Endodermal cell (in vitro differentiated cells): ENCODE measurements around the gene CPNE5. TPM values are rescaled to one million over a fixed set of nuclear protein-coding genes. Genes with fewer than 3 reads are reported as not detected.

Experiments
- DNase-seq: peaks from one replicate; pipeline ENCODE4 v3.0.0-alpha.2; 2017
- H3K27ac ChIP-seq: 2 replicates; pipeline ENCODE4 v1.5.1; 2013; ENCODE audit warnings: mild to moderate bottlenecking, low read depth, low read length, moderate library complexity
- H3K27me3 ChIP-seq: 2 replicates; pipeline ENCODE4 v1.6.1; 2013; ENCODE audit warnings: mild to moderate bottlenecking, low read length, moderate library complexity; ENCODE audit not compliant: insufficient read depth, control insufficient read depth, poor library complexity, severe bottlenecking
- H3K36me3 ChIP-seq: 2 replicates; pipeline ENCODE4 v1.7.0; 2013; ENCODE audit warnings: mild to moderate bottlenecking, low read length, moderate library complexity; ENCODE audit not compliant: control insufficient read depth, insufficient read depth
- H3K4me1 ChIP-seq: one replicate; pipeline ENCODE4 v1.7.0; 2013; ENCODE audit warnings: low read length; ENCODE audit not compliant: control insufficient read depth, insufficient read depth
- H3K4me3 ChIP-seq: 2 replicates; pipeline ENCODE4 v1.5.1; 2013; ENCODE audit warnings: mild to moderate bottlenecking, low read length, moderate library complexity
- H3K9ac ChIP-seq: 2 replicates; pipeline ENCODE4 v1.6.1; 2013; ENCODE audit warnings: mild to moderate bottlenecking, low read length, moderate library complexity; ENCODE audit not compliant: poor library complexity, severe bottlenecking; ENCODE audit errors: extremely low read depth
- H3K9me3 ChIP-seq: 2 replicates; pipeline ENCODE4 v1.6.1; 2013; ENCODE audit warnings: mild to moderate bottlenecking, low read length, moderate library complexity; ENCODE audit not compliant: control insufficient read depth
- H3K27ac Mint-ChIP-seq: 2 replicates; pipeline ENCODE4 v1.8.0; 2020; ENCODE audit warnings: mixed read lengths
- H3K27me3 Mint-ChIP-seq: 2 replicates; pipeline ENCODE4 v1.8.0; 2021; ENCODE audit warnings: mild to moderate bottlenecking, mixed read lengths; ENCODE audit not compliant: insufficient read depth
- H3K36me3 Mint-ChIP-seq: 2 replicates; pipeline ENCODE4 v1.8.0; 2020; ENCODE audit warnings: low read depth, mixed read lengths
- H3K4me1 Mint-ChIP-seq: 2 replicates; pipeline ENCODE4 v1.8.0; 2020; ENCODE audit warnings: mixed read lengths
- H3K4me3 Mint-ChIP-seq: 2 replicates; pipeline ENCODE4 v1.8.0; 2020; ENCODE audit warnings: mild to moderate bottlenecking, moderate library complexity, mixed read lengths
- H3K9me3 Mint-ChIP-seq: 2 replicates; pipeline ENCODE4 v1.8.0; 2020; ENCODE audit warnings: mild to moderate bottlenecking, mixed read lengths
- WGBS, 2 experiments: methylation state at CpG; one replicate each; pipeline versions ENCODE4 v1.1.5 to v1.1.7; 2013; ENCODE audit warnings: missing lambda C conversion rate in 2 of 2, mixed read lengths in 1 of 2; ENCODE audit not compliant: insufficient coverage in 1 of 2, insufficient read length in 1 of 2; 5-methylcytosine and 5-hydroxymethylcytosine counted together
- total RNA-seq, 2 donors: library from RNA; stranded (reverse); fragmentation: NEBNext Ultra II Directional in 1 of 2; extraction: Animal tissue kit (Norgen Biotek cat#: 25700) in 1 of 2; gene quantifications; 2 replicates in 1 of 2; 3 replicates in 1 of 2; pipeline ENCODE4 v1.2.1, GENCODE V29; 2021
- TF ChIP-seq, protein P1 (sequence below): fragments of 200-600 bp; sonication (generic); conservative IDR thresholded peaks from 2 replicates; pipeline ENCODE4 v1.5.0; 2021; ENCODE audit warnings: antibody characterized with exemption, mild to moderate bottlenecking

The CPNE5 gene
- total RNA-seq, 2 donors from 2014 or later, result 0.26 to 0.42 TPM

DNA sequence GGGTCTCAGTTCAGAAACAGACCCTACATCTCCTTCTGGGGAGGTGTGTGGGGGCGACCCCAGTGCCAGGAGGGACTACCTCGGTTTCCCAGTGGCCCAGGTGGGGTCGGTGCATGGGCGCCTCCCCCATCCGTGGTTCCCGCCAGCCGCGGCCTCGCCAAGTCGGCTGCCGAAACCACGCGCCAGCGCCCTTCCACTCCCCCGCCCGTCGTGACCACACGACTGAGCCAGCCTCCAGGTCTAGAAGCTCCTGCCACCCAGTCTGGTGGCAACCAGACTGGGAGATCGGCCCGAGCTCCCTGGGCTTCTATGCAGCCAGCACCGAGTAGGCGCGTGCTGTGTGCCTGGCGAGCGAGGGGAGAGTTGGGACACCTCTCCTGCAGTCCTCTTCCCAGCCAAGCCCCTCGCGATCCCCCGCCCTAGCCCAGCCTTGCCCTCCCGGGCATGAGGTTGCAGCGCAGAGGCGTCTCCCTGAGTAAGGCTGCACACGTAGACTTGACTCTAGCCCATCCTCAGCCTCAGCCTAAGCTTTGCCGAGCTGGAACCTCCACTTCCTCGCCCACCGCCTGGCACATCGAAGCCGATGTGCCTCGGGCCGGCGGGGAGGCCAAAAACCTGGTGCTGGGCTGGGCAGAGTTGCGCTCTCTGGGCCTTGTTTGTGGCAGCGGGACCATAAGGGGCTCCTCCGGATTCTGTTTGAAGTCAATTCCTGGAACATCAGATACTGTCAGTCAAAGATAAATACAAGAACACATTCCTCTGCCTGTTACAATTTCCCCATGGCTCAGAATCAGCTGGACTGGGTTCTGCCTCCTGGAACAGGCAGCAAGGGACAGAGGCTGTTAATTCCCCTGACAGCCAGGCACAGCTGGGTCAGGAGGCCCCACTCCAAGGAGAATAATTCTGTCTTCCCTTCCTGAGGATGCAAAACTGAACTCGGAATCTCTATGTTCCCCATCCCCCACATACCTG lies 1.5 kb upstream of the CPNE5 start:
- H3K9me3 Mint-ChIP-seq, result no peaks in the 10 kb centered on the region
- peaks cover 91% of the 10 kb centered on the region for H3K27me3 Mint-ChIP-seq
- Histone ChIP-seq H3K27me3 (peaks cover 71% of the 10 kb centered on the region), H3K36me3 (no peaks in the 10 kb centered on the region), H3K27ac (no peak overlapping the region), H3K4me3 (peak overlapping the region; percentile 72), H3K4me1 (peaks cover 3% of the 10 kb centered on the region), H3K9ac (no peak overlapping the region), H3K9me3 (no peaks in the 10 kb centered on the region)
- H3K4me1 Mint-ChIP-seq, result peaks cover 10% of the 10 kb centered on the region
- WGBS, 2 experiments, result 15 to 16% methylated on average over 22 to 44 of the region's 44 CpGs
- peak overlapping the region; percentile 60 for H3K4me3 Mint-ChIP-seq
- DNase-seq, result peak; percentile 76
- no peak overlapping the region for H3K27ac Mint-ChIP-seq
- H3K36me3 Mint-ChIP-seq, result no peaks in the 10 kb centered on the region
- TF ChIP-seq, protein P1, sequence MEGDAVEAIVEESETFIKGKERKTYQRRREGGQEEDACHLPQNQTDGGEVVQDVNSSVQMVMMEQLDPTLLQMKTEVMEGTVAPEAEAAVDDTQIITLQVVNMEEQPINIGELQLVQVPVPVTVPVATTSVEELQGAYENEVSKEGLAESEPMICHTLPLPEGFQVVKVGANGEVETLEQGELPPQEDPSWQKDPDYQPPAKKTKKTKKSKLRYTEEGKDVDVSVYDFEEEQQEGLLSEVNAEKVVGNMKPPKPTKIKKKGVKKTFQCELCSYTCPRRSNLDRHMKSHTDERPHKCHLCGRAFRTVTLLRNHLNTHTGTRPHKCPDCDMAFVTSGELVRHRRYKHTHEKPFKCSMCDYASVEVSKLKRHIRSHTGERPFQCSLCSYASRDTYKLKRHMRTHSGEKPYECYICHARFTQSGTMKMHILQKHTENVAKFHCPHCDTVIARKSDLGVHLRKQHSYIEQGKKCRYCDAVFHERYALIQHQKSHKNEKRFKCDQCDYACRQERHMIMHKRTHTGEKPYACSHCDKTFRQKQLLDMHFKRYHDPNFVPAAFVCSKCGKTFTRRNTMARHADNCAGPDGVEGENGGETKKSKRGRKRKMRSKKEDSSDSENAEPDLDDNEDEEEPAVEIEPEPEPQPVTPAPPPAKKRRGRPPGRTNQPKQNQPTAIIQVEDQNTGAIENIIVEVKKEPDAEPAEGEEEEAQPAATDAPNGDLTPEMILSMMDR, result no peak

DNA sequence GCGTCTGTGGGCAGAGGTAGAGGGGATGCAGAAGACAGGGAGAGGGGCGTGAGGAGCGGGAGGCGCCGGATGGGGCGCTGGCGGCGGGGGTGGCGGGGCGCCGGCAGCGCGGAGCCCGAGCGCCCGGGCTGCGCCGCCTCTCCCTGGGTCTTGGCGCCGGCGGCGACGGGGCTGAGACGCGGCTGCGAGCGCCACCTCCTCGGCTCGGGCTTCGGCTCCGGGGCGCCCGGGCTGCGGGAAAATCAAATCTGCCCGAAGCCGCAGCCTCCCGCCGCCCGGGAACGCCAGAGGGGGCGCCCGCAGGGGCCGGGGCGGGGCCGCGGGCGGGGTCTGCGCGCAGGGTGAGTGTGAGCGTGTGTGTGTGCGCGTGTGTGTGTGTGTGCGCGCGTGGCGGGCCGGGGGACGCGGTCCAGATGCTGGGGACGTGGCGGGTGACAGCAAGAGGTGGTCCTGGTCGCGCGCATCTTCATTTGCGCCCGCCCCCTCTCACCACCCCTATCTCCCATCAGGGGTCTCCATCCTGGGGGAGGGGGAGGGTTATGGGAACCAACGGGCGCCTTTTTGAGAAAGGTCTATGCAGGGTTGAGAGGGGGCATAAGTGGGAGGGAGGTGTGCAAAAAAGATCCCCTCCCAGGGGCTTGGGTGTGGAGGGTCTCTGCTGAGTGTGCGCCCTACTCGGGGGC lies 646 bp upstream of the CPNE5 start:
- WGBS, 2 experiments, result 1% methylated on average over 50 of the region's 70 CpGs; no CpG with 5 or more reads in 1 of the 2 experiments
- DNase-seq, result peak; percentile 79
- H3K4me3 ChIP-seq, result peak overlapping the region; percentile 74
- peaks cover 91% of the 10 kb centered on the region for H3K27me3 Mint-ChIP-seq
- H3K27ac ChIP-seq, result no peak overlapping the region
- TF ChIP-seq, protein P1, result peak; percentile 57
- peaks cover 13% of the 10 kb centered on the region for H3K4me1 Mint-ChIP-seq
- no peaks in the 10 kb centered on the region for H3K36me3 Mint-ChIP-seq
- H3K36me3 ChIP-seq, result no peaks in the 10 kb centered on the region
- no peak overlapping the region for H3K9ac ChIP-seq
- no peaks in the 10 kb centered on the region for H3K9me3 Mint-ChIP-seq
- peaks cover 3% of the 10 kb centered on the region for H3K4me1 ChIP-seq
- no peaks in the 10 kb centered on the region for H3K9me3 ChIP-seq
- no peak overlapping the region for H3K27ac Mint-ChIP-seq
- H3K27me3 ChIP-seq, result peaks cover 80% of the 10 kb centered on the region
- H3K4me3 Mint-ChIP-seq, result peak overlapping the region; percentile 60

DNA sequence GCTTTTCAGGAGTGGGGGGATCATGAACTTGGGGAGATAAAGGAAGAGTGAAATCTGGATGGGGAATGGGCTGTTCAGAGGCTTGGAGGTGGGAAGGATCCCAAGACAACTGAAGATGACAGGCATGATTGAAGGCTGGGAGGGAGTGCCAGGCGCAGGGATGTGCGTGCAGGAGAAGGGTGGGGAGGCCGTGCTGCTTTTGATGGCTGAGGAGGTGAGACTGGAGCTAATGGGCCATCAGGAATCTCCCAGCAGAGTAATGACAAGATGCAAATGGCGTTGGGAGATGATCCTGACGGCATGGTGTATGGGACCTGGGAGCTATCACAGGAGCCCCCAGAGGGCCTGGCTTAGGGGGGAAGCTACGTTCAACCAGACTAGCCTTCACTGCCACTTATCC lies 1.6 kb downstream of the CPNE5 start:
- H3K9me3 ChIP-seq, result no peaks in the 10 kb centered on the region
- TF ChIP-seq, protein P1, result no peak
- H3K4me1 ChIP-seq, result peaks cover 3% of the 10 kb centered on the region
- no peaks in the 10 kb centered on the region for H3K36me3 ChIP-seq
- peaks cover 77% of the 10 kb centered on the region for H3K27me3 Mint-ChIP-seq
- peaks cover 11% of the 10 kb centered on the region for H3K4me1 Mint-ChIP-seq
- 90 to 91% methylated on average over 6 of the region's 6 CpGs for WGBS, 2 experiments
- no peak overlapping the region for H3K27ac Mint-ChIP-seq
- no peak for DNase-seq
- no peak overlapping the region for H3K4me3 ChIP-seq
- no peak overlapping the region for H3K9ac ChIP-seq
- H3K27ac ChIP-seq, result no peak overlapping the region
- peaks cover 5% of the 10 kb centered on the region for H3K9me3 Mint-ChIP-seq
- H3K27me3 ChIP-seq, result peaks cover 74% of the 10 kb centered on the region
- no peaks in the 10 kb centered on the region for H3K36me3 Mint-ChIP-seq
- no peak overlapping the region for H3K4me3 Mint-ChIP-seq
